GM21529 (cell line): ENCODE measurements around the gene BEST2.
A peak's percentile ranks its signal among the peaks of the same experiment; 100 is the strongest.

ENCODE experiments used
- ATAC-seq: cut with Tn5 transposase; IDR thresholded peaks from one replicate; pipeline ENCODE4 v1.9.1; 2021; ENCODE audit not compliant: unreplicated experiment

BEST2 gene

GRCh38 chr19:12799742-12800465 is 48.3 kb downstream of the BEST2 start:
- ATAC-seq, result no peak

GRCh38 chr19:12800466-12800770 is 48.8 kb downstream of the BEST2 start:
- no peak for ATAC-seq

- ATAC-seq, result no peak
These were observed 49.4 kb downstream of the BEST2 start for GRCh38 chr19:12800923-12801465.

- ATAC-seq, result no peak
These were observed 50.1 kb downstream of the BEST2 start, which contains the start of the genes PRDX2 and THSD8 for GRCh38 chr19:12801466-12802266. Gene PRDX2, minus strand, starts transcription at chr19:12801800. Its CDS starts 539 bp downstream, at chr19:12801261. Gene THSD8, plus strand, starts transcription at chr19:12802069. Its CDS starts 3 bp downstream, at chr19:12802072.

- ATAC-seq, result no peak
These were observed 50.9 kb downstream of the BEST2 start for GRCh38 chr19:12802267-12803106.

- no peak for ATAC-seq
These were observed 52.5 kb downstream of the BEST2 start for GRCh38 chr19:12804051-12804450.

- peak; percentile 72 for ATAC-seq
These were observed 54.9 kb downstream of the BEST2 start, which contains the start of gene RNASEH2A for GRCh38 chr19:12806242-12807081. Gene RNASEH2A, plus strand, starts transcription at chr19:12806584. Its CDS starts 90 bp downstream, at chr19:12806674.
